ENCODE results near the gene DLG2. TPM values are rescaled to one million over a fixed set of nuclear protein-coding genes. Genes with fewer than 3 reads are reported as not detected.

DLG2 gene
- total RNA-seq, 1 donor from 2014 or later, result 0.26 TPM

DNA sequence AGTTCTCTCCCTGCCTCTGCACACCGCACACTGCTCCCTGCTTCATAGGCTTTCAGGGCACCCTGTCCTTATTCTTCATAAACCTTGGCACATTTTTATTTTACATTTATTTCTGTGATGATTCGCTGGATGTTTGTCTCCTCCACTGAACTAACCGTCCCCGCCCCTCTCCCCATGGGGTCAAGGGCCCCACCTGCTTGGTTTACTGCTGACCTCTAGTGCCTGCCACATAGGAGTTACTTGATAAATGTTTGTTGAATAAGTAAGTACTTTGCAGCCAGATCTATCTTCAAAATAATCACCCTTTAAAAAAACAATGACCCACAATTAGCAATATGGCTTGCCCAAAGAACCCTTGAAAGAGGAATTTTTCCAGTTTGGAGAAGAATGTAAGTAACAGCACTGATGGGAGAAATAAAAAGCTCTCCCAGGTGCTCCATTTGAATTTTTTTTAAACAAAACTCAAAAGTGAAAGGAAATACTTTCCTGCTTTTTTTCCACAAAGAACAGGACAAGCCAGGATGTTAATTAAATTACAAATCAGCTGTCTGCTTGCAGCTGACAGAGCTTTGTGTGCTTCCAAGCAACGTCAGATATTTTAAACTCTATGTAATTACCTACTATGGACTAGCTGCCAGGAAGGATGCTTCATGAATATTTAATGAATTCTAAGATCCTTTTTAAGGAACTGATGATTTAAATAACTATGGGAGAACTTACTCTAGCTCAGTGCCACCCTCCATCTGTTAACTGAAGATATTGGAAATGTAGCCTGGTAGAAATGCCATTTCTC is 1083.6 kb downstream of the DLG2 start:
- no peak for FAIRE-seq

GRCh38 chr11:84541731-84542340 is 1085.3 kb downstream of the DLG2 start:
- DNase-seq (ENCODE audit: low read depth), result no peak
- H3K36me3 ChIP-seq (ENCODE audit: control insufficient read depth, insufficient read depth, low read length), result no peaks in the 10 kb centered on the region
- H3K27me3 ChIP-seq (ENCODE audit: control insufficient read depth, insufficient read depth, low read length), result no peaks in the 10 kb centered on the region
- no peak overlapping the region for H3K4me3 ChIP-seq (ENCODE audit: low read depth, low read length)
- FAIRE-seq, result no peak
- TF ChIP-seq CTCF (IDR thresholded peaks at IDR 0.05; ENCODE audit: insufficient read depth, low read length, severe bottlenecking), result no peak

More for the DNA sequence above, 1083.6 kb downstream of the DLG2 start:
- Histone ChIP-seq H3K36me3 (ENCODE audit: control insufficient read depth, insufficient read depth, low read length) (no peaks in the 10 kb centered on the region), H3K27me3 (ENCODE audit: control insufficient read depth, insufficient read depth, low read length) (no peaks in the 10 kb centered on the region), H3K4me3 (ENCODE audit: low read depth, low read length) (no peak overlapping the region)
- DNase-seq (ENCODE audit: low read depth), result no peak
- no peak for TF ChIP-seq CTCF (IDR thresholded peaks at IDR 0.05; ENCODE audit: insufficient read depth, low read length, severe bottlenecking)

DNA sequence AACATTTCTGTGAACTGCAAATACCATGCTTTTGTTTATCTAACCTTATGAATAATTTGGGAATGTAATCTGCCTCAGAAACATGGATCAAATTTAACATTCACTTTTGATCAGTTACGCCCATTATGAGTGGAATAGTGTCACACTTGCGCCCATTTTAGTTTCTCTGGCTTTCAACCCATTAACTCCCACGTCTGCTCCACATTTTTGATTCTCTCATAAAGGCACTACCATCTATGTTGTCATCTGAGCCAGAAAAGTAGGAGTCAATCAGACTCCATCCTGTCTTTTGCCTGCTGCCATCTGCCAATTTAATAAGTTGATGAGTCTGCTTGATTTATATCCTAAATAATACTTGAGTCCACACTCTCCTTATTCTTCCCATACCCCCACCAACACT is 1090.7 kb downstream of the DLG2 start:
- FAIRE-seq (no peak), DNase-seq (ENCODE audit: low read depth) (no peak)
- Histone ChIP-seq H3K36me3 (ENCODE audit: control insufficient read depth, insufficient read depth, low read length) (no peaks in the 10 kb centered on the region), H3K27me3 (ENCODE audit: control insufficient read depth, insufficient read depth, low read length) (no peaks in the 10 kb centered on the region), H3K4me3 (ENCODE audit: low read depth, low read length) (no peak overlapping the region)
- no peak for TF ChIP-seq CTCF (IDR thresholded peaks at IDR 0.05; ENCODE audit: insufficient read depth, low read length, severe bottlenecking)

GRCh38 chr11:84532364-84532763 is 1094.8 kb downstream of the DLG2 start:
- H3K4me3 ChIP-seq (ENCODE audit: low read depth, low read length), result no peak overlapping the region
- no peak for TF ChIP-seq CTCF (IDR thresholded peaks at IDR 0.05; ENCODE audit: insufficient read depth, low read length, severe bottlenecking)
- no peak for DNase-seq (ENCODE audit: low read depth)
- H3K27me3 ChIP-seq (ENCODE audit: control insufficient read depth, insufficient read depth, low read length), result no peaks in the 10 kb centered on the region
- H3K36me3 ChIP-seq (ENCODE audit: control insufficient read depth, insufficient read depth, low read length), result no peaks in the 10 kb centered on the region
- FAIRE-seq, result no peak

DNA sequence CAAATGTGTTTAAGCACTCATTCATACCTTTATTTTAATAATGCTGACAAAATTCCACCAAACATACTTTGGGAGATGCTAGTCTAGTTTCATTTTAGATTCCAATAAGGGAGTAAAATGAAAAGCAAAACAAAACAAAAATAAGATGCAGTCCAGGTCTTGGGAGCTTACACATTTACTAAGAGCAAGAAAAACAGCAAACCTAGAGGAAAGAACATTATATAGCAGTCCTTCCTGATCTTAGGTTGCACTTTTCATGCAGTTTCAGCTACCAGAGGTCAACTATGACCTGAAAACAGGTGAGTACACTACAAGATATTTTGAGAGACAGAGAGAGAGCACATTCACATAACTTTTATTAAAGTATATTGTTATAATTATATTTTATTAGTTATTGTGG is 1100.9 kb downstream of the DLG2 start:
- TF ChIP-seq CTCF (IDR thresholded peaks at IDR 0.05; ENCODE audit: insufficient read depth, low read length, severe bottlenecking), result no peak
- H3K36me3 ChIP-seq (ENCODE audit: control insufficient read depth, insufficient read depth, low read length), result no peaks in the 10 kb centered on the region
- FAIRE-seq (no peak), DNase-seq (ENCODE audit: low read depth) (no peak)
- no peak overlapping the region for H3K4me3 ChIP-seq (ENCODE audit: low read depth, low read length)
- no peaks in the 10 kb centered on the region for H3K27me3 ChIP-seq (ENCODE audit: control insufficient read depth, insufficient read depth, low read length)

All from bronchial epithelial cell (primary cell).